HepG2 (cell line): Measurements from ENCODE around the gene GRM8. TPM values are rescaled to one million over a fixed set of nuclear protein-coding genes. Genes with fewer than 3 reads are reported as not detected.

ENCODE experiments used
- ATAC-seq: fragments of 200-7000 bp; cut with Tn5 transposase; 3 replicates; pipeline ENCODE4 v1.9.1; 2020; ENCODE audit warnings: mild to moderate bottlenecking, moderate library complexity
- BruUV-seq: library from RNA; stranded (reverse); fragments of 400-500 nt; replicated peaks from 2 replicates; lab custom pipeline; 2021; lab: Mats Ljungman, UMichigan
- CTCF ChIA-PET: fragments of 300-600 bp; formaldehyde crosslinking; extraction: SDS; loops from one replicate; lab custom pipeline; 2021; ENCODE audit warnings: low total read pairs, inconsistent platforms, low intra/inter-chr PET ratio; lab: Yijun Ruan, JAX
- POLR2A ChIA-PET: fragments of 350-600 bp; sonication (Branson Sonifier 250); formaldehyde crosslinking; loops from one replicate; lab custom pipeline; 2020; ENCODE audit warnings: antibody characterized with exemption, inconsistent platforms; lab: Yijun Ruan, JAX
- DNase-seq: peaks from one replicate; pipeline ENCODE4 v3.0.0-alpha.2; 2015; ENCODE audit warnings: low spot score
- FAIRE-seq: peaks from 3 replicates; lab custom pipeline; 2011; peaks lifted over from hg19 to GRCh38; lab: Jason Lieb, UNC
- H2AFZ ChIP-seq: one replicate; pipeline ENCODE4 v1.6.1; 2011; ENCODE audit warnings: low read length, inconsistent platforms
- H3K27ac ChIP-seq: fragments of 300-600 bp; 3 replicates; pipeline ENCODE4 v1.8.0; 2011; ENCODE audit warnings: mixed run types, mild to moderate bottlenecking, mixed read lengths, low read length, inconsistent platforms; ENCODE audit not compliant: insufficient read depth; ENCODE audit errors: extremely low read length
- H3K27me3 ChIP-seq, 2 experiments: fragments of 200-600 bp in 1 of 2; 2 replicates in 1 of 2; 3 replicates in 1 of 2; pipeline versions ENCODE4 v1.6.0 to v1.8.0; 2011; ENCODE audit warnings: low read length in 2 of 2, mild to moderate bottlenecking in 2 of 2, moderate library complexity in 2 of 2, inconsistent platforms in 1 of 2; ENCODE audit not compliant: insufficient read depth in 2 of 2, control insufficient read depth in 1 of 2
- H3K36me3 ChIP-seq, 2 experiments: fragments of 200-600 bp in 1 of 2; replicated peaks in 1 of 2; 2 replicates in 1 of 2; 3 replicates in 1 of 2; pipeline versions ENCODE4 v1.5.1 to v1.8.0; 2011; ENCODE audit warnings: low read length in 2 of 2, inconsistent platforms in 1 of 2; ENCODE audit not compliant: insufficient read depth in 2 of 2, control insufficient read depth in 1 of 2
- H3K4me1 ChIP-seq: 2 replicates; pipeline ENCODE4 v1.5.1; 2012; ENCODE audit warnings: low read length, inconsistent platforms; ENCODE audit not compliant: insufficient read depth
- H3K4me2 ChIP-seq: 2 replicates; pipeline ENCODE4 v1.6.0; 2011; ENCODE audit warnings: low read depth, low read length, inconsistent platforms
- H3K4me3 ChIP-seq, 3 experiments: fragments of 200-600 bp in 1 of 3; sonication (generic), shearing (Covaris generic) in 1 of 3; replicated peaks in 1 of 3; 2 replicates each; pipeline ENCODE4 v1.5.1; 2011 to 2016; ENCODE audit warnings: low read length in 3 of 3, inconsistent platforms in 2 of 3, low read depth in 2 of 3, mild to moderate bottlenecking in 2 of 3, control low read depth in 1 of 3, mixed read lengths in 1 of 3; ENCODE audit not compliant: insufficient read depth in 1 of 3
- H3K79me2 ChIP-seq: one replicate; pipeline ENCODE4 v1.6.1; 2011; ENCODE audit warnings: low read length, inconsistent platforms; ENCODE audit not compliant: insufficient read depth
- H3K9ac ChIP-seq: 2 replicates; pipeline ENCODE4 v1.6.0; 2011; ENCODE audit warnings: mild to moderate bottlenecking, low read depth, low read length, inconsistent platforms; ENCODE audit not compliant: insufficient read depth
- H3K9me3 ChIP-seq: 2 replicates; pipeline ENCODE4 v1.5.1; 2012; ENCODE audit warnings: mild to moderate bottlenecking, low read length
- H4K20me1 ChIP-seq: 2 replicates; pipeline ENCODE4 v1.6.0; 2011; ENCODE audit warnings: inconsistent platforms, mild to moderate bottlenecking, low read length, moderate library complexity; ENCODE audit not compliant: insufficient read depth
- CAMTA2 ChIP-seq: sonication (generic); formaldehyde crosslinking; IDR thresholded peaks from 2 replicates; pipeline ENCODE4 v1.4.0; 2020; ENCODE audit warnings: mild to moderate bottlenecking, missing genetic modification reagents, borderline replicate concordance
- HOMEZ ChIP-seq: IDR thresholded peaks from 2 replicates; pipeline ENCODE4 v1.6.1; 2016; ENCODE audit warnings: low read depth
- KLF9 ChIP-seq: IDR thresholded peaks from 2 replicates; pipeline ENCODE4 v1.6.1; 2016; ENCODE audit warnings: low read depth
- MYNN ChIP-seq: sonication (generic); formaldehyde crosslinking; IDR thresholded peaks from 2 replicates; pipeline ENCODE4 v1.4.0; 2020; ENCODE audit warnings: mild to moderate bottlenecking, low read depth, missing genetic modification reagents
- NFYC ChIP-seq: IDR thresholded peaks from 2 replicates; pipeline ENCODE4 v1.6.1; 2016; ENCODE audit warnings: missing genetic modification reagents, missing compliant biosample characterization
- NR1H2 ChIP-seq: sonication (generic); formaldehyde crosslinking; IDR thresholded peaks from 2 replicates; pipeline ENCODE4 v1.8.1; 2022; ENCODE audit warnings: low read depth, missing genetic modification reagents, borderline replicate concordance
- PLRG1 ChIP-seq: fragments of 450-650 bp; conservative IDR thresholded peaks from 2 replicates; pipeline ENCODE4 v1.6.1; 2016
- SOX13 ChIP-seq, 3 experiments: fragments of 450-650 bp in 1 of 3; sonication (generic) in 1 of 3; formaldehyde crosslinking in 1 of 3; IDR thresholded peaks in 2 of 3; conservative IDR thresholded peaks in 1 of 3; 2 replicates each; pipeline versions ENCODE4 v1.5.0 to v1.6.1; 2016 to 2020; ENCODE audit warnings: antibody characterized with exemption in 1 of 3, mild to moderate bottlenecking in 1 of 3, missing compliant biosample characterization in 1 of 3, missing genetic modification reagents in 1 of 3, moderate library complexity in 1 of 3
- SRSF4 ChIP-seq: fragments of 200-400 bp; formaldehyde crosslinking; IDR thresholded peaks from one replicate; pipeline ENCODE4 v1.6.1; 2018; ENCODE audit warnings: mild to moderate bottlenecking, low read depth, low read length, moderate library complexity; ENCODE audit not compliant: poor library complexity, severe bottlenecking
- ZMAT5 ChIP-seq: sonication (generic); formaldehyde crosslinking; IDR thresholded peaks from 2 replicates; pipeline ENCODE4 v1.5.0; 2020; ENCODE audit warnings: mild to moderate bottlenecking, low read depth, missing genetic modification reagents, borderline replicate concordance
- ZSCAN12 ChIP-seq: sonication (generic); formaldehyde crosslinking; IDR thresholded peaks from 2 replicates; pipeline ENCODE4 v1.9.0; 2021; ENCODE audit warnings: mild to moderate bottlenecking, missing genetic modification reagents
- WGBS: methylation state at CpG from one replicate; pipeline ENCODE4 v1.1.6; 2017; ENCODE audit warnings: low lambda C conversion rate; 5-methylcytosine and 5-hydroxymethylcytosine counted together
- in situ Hi-C: cut with HindIII; loops from 2 replicates; pipeline ENCODE4 v1.10.0; 2017; ENCODE audit warnings: low pct_unique_long_range_greater_than_20kb; ENCODE audit not compliant: extremely low pct_ligation_motif_present
- intact Hi-C: fragments of 100-400 bp; cut with micrococcal nuclease; formaldehyde crosslinking; loops from one replicate; pipeline ENCODE4 v1.10.0; 2022; ENCODE audit not compliant: unreplicated experiment
- polyA plus RNA-seq, 8 experiments: library from polyadenylated mRNA; depleted of rRNA in 3 of 8; stranded (reverse) in 7 of 8; unstranded in 1 of 8; fragments of >200 nt; fragmentation: Illumina TruSeq in 4 of 8; extraction: Trizol in 4 of 8; gene quantifications; 2 replicates each; pipeline versions ENCODE4 v1.2.1 to v1.2.3, GENCODE V29; 2011 to 2016; ENCODE audit warnings: low read depth in 4 of 8, missing spikeins in 1 of 8, mixed read lengths in 1 of 8; ENCODE audit not compliant: insufficient read depth in 1 of 8
- total RNA-seq, 5 experiments: library from RNA; depleted of rRNA; stranded (reverse); fragments of >200 nt; fragmentation: Illumina TruSeq; extraction: Trizol; gene quantifications; 2 replicates each; pipeline ENCODE4 v1.2.3, GENCODE V29; 2016; ENCODE audit warnings: low read depth in 1 of 5
- TF ChIP-seq, protein P1 (sequence below): sonication (generic); formaldehyde crosslinking; conservative IDR thresholded peaks from 2 replicates; pipeline ENCODE4 v1.4.0; 2020; ENCODE audit warnings: missing genetic modification reagents
- TF ChIP-seq, protein P2 (sequence below): IDR thresholded peaks from 2 replicates; pipeline ENCODE4 v1.6.1; 2016; ENCODE audit warnings: mild to moderate bottlenecking

The GRM8 gene
- total and polyA plus RNA-seq, 2 of the 13 experiments (the other 11 are each of a cell fraction or from before 2014, with no cell fraction given): not detected

- no peaks in the 10 kb centered on the region for H3K36me3 ChIP-seq
- peaks cover 79% of the 10 kb centered on the region for H3K9me3 ChIP-seq
- H3K27me3 ChIP-seq: no peaks in the 10 kb centered on the region
- H3K4me2 ChIP-seq: no peak overlapping the region
- no peak overlapping the region for H3K27ac ChIP-seq
- DNase-seq (no peak), FAIRE-seq (no peak), ATAC-seq (no peak)
- no peaks in the 10 kb centered on the region for H4K20me1 ChIP-seq
- WGBS: 5% methylated on average over 4 of the region's 4 CpGs
- H3K4me3 ChIP-seq: no peak overlapping the region
- H3K4me1 ChIP-seq: no peaks in the 10 kb centered on the region
- no peak overlapping the region for H2AFZ ChIP-seq
- H3K9ac ChIP-seq: no peak overlapping the region
- no TSS peak for BruUV-seq
- in situ Hi-C loops (no loop called here), intact Hi-C loops (no loop called here)
- H3K79me2 ChIP-seq: no peaks in the 10 kb centered on the region
- CTCF ChIA-PET: no interaction called here
- POLR2A ChIA-PET: no interaction called here
- TF ChIP-seq, protein P1, sequence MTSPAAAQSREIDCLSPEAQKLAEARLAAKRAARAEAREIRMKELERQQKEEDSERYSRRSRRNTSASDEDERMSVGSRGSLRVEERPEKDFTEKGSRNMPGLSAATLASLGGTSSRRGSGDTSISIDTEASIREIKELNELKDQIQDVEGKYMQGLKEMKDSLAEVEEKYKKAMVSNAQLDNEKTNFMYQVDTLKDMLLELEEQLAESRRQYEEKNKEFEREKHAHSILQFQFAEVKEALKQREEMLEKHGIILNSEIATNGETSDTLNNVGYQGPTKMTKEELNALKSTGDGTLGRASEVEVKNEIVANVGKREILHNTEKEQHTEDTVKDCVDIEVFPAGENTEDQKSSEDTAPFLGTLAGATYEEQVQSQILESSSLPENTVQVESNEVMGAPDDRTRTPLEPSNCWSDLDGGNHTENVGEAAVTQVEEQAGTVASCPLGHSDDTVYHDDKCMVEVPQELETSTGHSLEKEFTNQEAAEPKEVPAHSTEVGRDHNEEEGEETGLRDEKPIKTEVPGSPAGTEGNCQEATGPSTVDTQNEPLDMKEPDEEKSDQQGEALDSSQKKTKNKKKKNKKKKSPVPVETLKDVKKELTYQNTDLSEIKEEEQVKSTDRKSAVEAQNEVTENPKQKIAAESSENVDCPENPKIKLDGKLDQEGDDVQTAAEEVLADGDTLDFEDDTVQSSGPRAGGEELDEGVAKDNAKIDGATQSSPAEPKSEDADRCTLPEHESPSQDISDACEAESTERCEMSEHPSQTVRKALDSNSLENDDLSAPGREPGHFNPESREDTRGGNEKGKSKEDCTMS (CRISPR knock-in tag): no peak
- TF ChIP-seq NR1H2 (CRISPR knock-in tag) (no peak), SRSF4 (no peak), PLRG1 (no peak)
- TF ChIP-seq, all 625 proteins: peak for 0
Observed at GRCh38 chr7:126485791-126486190, 767.0 kb downstream of the GRM8 start.

GRCh38 chr7:126483972-126484371, 768.8 kb downstream of the GRM8 start:
- TF ChIP-seq ZMAT5 (CRISPR knock-in tag): no peak
- no peak for TF ChIP-seq ZSCAN12 (CRISPR knock-in tag)
- no peak for TF ChIP-seq NFYC (CRISPR knock-in tag)
- TF ChIP-seq, protein P2, sequence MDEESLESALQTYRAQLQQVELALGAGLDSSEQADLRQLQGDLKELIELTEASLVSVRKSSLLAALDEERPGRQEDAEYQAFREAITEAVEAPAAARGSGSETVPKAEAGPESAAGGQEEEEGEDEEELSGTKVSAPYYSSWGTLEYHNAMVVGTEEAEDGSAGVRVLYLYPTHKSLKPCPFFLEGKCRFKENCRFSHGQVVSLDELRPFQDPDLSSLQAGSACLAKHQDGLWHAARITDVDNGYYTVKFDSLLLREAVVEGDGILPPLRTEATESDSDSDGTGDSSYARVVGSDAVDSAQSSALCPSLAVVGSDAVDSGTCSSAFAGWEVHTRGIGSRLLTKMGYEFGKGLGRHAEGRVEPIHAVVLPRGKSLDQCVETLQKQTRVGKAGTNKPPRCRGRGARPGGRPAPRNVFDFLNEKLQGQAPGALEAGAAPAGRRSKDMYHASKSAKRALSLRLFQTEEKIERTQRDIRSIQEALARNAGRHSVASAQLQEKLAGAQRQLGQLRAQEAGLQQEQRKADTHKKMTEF (CRISPR knock-in tag): no peak
- no peak for TF ChIP-seq SOX13 (IDR thresholded peaks at IDR 0.05)
- TF ChIP-seq SOX13 (CRISPR knock-in tag; conservative IDR thresholded peaks at IDR 0.05 in 1 of 2, IDR thresholded peaks at IDR 0.05 in 1 of 2): no peak
- TF ChIP-seq HOMEZ (CRISPR knock-in tag): no peak
- TF ChIP-seq CAMTA2 (CRISPR knock-in tag): no peak
- no peak for TF ChIP-seq KLF9
- no peak for TF ChIP-seq MYNN (CRISPR knock-in tag)
- DNase-seq (no peak), FAIRE-seq (no peak), ATAC-seq (no peak)
- intact Hi-C loops: no loop called here
- Histone ChIP-seq H3K27me3 (no peaks in the 10 kb centered on the region), H2AFZ (no peak overlapping the region), H3K4me3 (no peak overlapping the region), H3K36me3 (no peaks in the 10 kb centered on the region), H3K27ac (no peak overlapping the region), H3K79me2 (no peaks in the 10 kb centered on the region), H3K9me3 (peaks cover 77% of the 10 kb centered on the region), H3K4me1 (no peaks in the 10 kb centered on the region), H3K9ac (no peak overlapping the region), H3K4me2 (no peak overlapping the region), H4K20me1 (no peaks in the 10 kb centered on the region)
- no TSS peak for BruUV-seq
- CTCF ChIA-PET: no interaction called here
- in situ Hi-C loops: no loop called here
- POLR2A ChIA-PET: no interaction called here
- 43% methylated on average over 3 of the region's 3 CpGs for WGBS
